ENCODE data around the gene SEMA6D.

The SEMA6D gene

GRCh38 chr15:47717036-47717612, at the start of gene SEMA6D:
TSS of gene SEMA6D (plus strand) at chr15:47717505. CDS start at chr15:47759799, 42,294 bp downstream.
- DNase-seq (ENCODE audit: low spot score), result no peak

GRCh38 chr15:47669221-47669620, 48.1 kb upstream of the SEMA6D start:
- DNase-seq (ENCODE audit: low spot score), result no peak

- no peak for DNase-seq (ENCODE audit: low spot score)
Measured at GRCh38 chr15:47670365-47670764, 46.9 kb upstream of the SEMA6D start.

GRCh38 chr15:47673232-47673761, 44.0 kb upstream of the SEMA6D start:
- no peak for DNase-seq (ENCODE audit: low spot score)

GRCh38 chr15:47674586-47675232, 42.6 kb upstream of the SEMA6D start:
- no peak for DNase-seq (ENCODE audit: low spot score)

GRCh38 chr15:47675735-47676134, 41.6 kb upstream of the SEMA6D start:
- no peak for DNase-seq (ENCODE audit: low spot score)

- DNase-seq (ENCODE audit: low spot score), result no peak
Measured at GRCh38 chr15:47678040-47678439, 39.3 kb upstream of the SEMA6D start.

GRCh38 chr15:47682661-47683060, 34.6 kb upstream of the SEMA6D start:
- no peak for DNase-seq (ENCODE audit: low spot score)

- DNase-seq (ENCODE audit: low spot score), result no peak
Measured at GRCh38 chr15:47685141-47685870, 32.0 kb upstream of the SEMA6D start.

GRCh38 chr15:47688573-47689086, 28.7 kb upstream of the SEMA6D start:
- no peak for DNase-seq (ENCODE audit: low spot score)

GRCh38 chr15:47689660-47690059, 27.6 kb upstream of the SEMA6D start:
- DNase-seq (ENCODE audit: low spot score), result no peak

- no peak for DNase-seq (ENCODE audit: low spot score)
Measured at GRCh38 chr15:47691882-47692281, 25.4 kb upstream of the SEMA6D start.

- DNase-seq (ENCODE audit: low spot score), result no peak
Measured at GRCh38 chr15:47696351-47696750, 21.0 kb upstream of the SEMA6D start.

- DNase-seq (ENCODE audit: low spot score), result no peak
Measured at GRCh38 chr15:47705281-47705997, 11.9 kb upstream of the SEMA6D start.

GRCh38 chr15:47707391-47707790, 9.9 kb upstream of the SEMA6D start:
- no peak for DNase-seq (ENCODE audit: low spot score)

GRCh38 chr15:47708161-47708980, 8.9 kb upstream of the SEMA6D start:
- no peak for DNase-seq (ENCODE audit: low spot score)

GRCh38 chr15:47711655-47712054, 5.7 kb upstream of the SEMA6D start:
- no peak for DNase-seq (ENCODE audit: low spot score)

- no peak for DNase-seq (ENCODE audit: low spot score)
Measured at GRCh38 chr15:47715402-47715801, 1.9 kb upstream of the SEMA6D start.

GRCh38 chr15:47715856-47716445, 1.4 kb upstream of the SEMA6D start:
- no peak for DNase-seq (ENCODE audit: low spot score)

- no peak for DNase-seq (ENCODE audit: low spot score)
Measured at GRCh38 chr15:47716516-47716915, 789 bp upstream of the SEMA6D start.

All from hematopoietic multipotent progenitor cell treated with erythropoietin and hydrocortisone succinate and interleukin-3 and kit ligand, for 15 days (in vitro differentiated cells).